ENCODE measurements around the gene GPR55. TPM values are rescaled to one million over a fixed set of nuclear protein-coding genes. Genes with fewer than 3 reads are reported as not detected.
"Not testable (repeated sequence)": the region's sequence is repeated elsewhere in the genome, so short reads cannot be mapped to it uniquely, and the experiment has no call there.

The GPR55 gene, protein sequence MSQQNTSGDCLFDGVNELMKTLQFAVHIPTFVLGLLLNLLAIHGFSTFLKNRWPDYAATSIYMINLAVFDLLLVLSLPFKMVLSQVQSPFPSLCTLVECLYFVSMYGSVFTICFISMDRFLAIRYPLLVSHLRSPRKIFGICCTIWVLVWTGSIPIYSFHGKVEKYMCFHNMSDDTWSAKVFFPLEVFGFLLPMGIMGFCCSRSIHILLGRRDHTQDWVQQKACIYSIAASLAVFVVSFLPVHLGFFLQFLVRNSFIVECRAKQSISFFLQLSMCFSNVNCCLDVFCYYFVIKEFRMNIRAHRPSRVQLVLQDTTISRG
- 1 to 10 TPM; 3.6 to 4.0 TPM for total RNA-seq

DNA sequence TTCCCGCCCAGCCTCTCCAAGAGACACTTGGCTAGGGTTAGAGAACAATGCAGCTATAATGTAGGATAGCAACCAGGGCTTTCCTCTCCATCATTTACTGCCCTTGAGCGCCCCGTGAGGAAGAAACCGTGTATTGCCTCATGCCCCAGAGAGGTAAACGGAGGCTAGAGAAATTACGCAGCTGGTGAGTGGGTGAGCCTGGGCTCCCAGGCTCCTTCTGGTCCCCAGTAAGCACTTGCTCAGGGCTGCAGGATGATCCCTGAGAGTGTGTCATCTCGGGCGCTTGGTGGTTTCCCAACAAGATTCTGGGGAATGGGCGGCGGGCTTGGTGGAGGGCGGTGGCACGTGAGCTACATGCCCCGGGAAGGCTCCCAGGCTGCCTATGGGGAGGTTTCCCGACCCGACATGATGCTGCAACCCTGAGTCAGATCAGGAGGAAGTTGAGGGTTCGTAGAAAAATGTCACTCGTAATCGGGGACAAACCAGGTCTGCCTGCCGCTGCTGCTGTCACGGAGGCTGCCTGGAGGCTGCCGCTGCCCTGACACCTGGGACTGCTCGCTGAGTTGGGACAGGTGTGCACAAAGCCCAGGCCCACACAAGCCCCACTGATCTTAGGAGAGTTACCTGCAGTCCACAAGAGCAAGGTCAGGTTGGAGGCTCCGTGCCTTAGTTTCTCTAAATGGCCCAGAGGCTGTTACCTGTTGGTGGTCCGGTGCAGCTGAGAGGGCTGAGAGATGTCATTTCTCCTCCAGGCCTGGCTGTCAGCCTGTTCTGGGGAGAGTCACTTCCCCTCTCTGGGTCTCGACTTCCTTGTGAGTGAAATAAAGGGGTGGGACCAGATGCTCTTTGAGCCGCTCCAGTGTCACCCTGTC is at the start of gene GPR55:
Gene GPR55, minus strand, starts transcription at position 773 of the 872 bp plus-strand sequence. CDS start 14,280 bp downstream, outside the sequence.
- Mint-ChIP-seq H3K27ac (peak within 1 kb of the TSS; percentile 95), H3K36me3 (ENCODE audit: low read depth) (no peaks in the 10 kb centered on the region), H3K27me3 (peaks cover 4% of the 10 kb centered on the region), H3K4me3 (peak within 1 kb of the TSS; percentile 76), H3K4me1 (peaks cover 66% of the 10 kb centered on the region), H3K9me3 (ENCODE audit: low read depth) (no peaks in the 10 kb centered on the region)
- peak; percentile 69 for ATAC-seq
- ChIA-PET POLR2A (interaction anchor here (0.7 to 1.6 kb wide), 4 partner anchors 20 to 63 kb away, joined by 3 to 12 read pairs (median 4); no protein-coding TSS in a partner anchor), CTCF (interaction anchor here (0.7 to 4.4 kb wide), 25 partner anchors 11 to 127 kb away, joined by 3 to 27 read pairs (median 5); no protein-coding TSS in a partner anchor)
- peak; percentile 90 for DNase-seq
- intact Hi-C loops (cut with DNase I, micrococcal nuclease) = loop anchor here (1.0 to 5.0 kb wide), 10 partner anchors 19 to 267 kb away; partner anchors contain the start of genes ITM2C (in 1 of the 2) and PSMD1 (in 1 of the 2)

DNA sequence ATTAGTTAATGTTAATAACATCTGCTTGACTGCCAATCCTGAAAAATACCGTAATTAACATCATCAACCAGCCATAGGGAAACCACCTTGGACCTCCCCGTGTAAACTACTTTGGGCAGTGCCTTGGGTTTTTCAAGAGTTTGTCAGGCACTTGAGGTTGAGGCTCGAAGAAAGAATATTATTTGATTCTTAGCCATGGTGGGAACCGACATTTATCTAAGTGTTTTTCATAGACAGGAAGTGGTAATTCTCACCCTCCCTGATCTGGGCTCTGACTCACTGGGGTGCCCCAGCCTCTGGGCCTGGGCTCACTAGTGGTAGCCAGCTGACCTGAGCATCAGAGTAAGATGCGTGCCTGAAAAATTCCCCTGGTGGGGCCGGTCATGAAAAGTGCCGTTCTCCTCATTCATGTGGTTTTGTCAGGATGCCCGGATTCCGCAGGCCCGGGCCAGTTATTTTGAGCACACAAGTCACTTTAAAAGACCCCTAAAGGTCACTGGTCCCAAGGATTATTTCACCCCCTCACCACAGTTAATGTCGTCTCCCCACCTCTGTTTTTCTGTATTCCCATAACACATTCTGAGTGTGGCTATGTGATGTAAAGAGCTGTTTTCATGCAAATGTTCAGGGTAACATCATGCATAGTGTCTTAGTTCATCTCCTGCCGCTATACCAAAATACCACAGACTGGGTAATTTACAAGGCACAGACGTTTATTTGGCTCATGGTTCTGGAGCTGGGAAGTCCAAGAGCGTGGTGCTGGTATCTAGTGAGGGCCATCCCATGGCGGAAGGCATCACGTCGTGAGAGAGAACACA is 49.3 kb upstream of the GPR55 start:
- H3K36me3 Mint-ChIP-seq (ENCODE audit: low read depth) = peaks cover 1% of the 10 kb centered on the region
- ChIA-PET CTCF (interaction anchor here (0.6 to 3.2 kb wide), 9 partner anchors 10 to 95 kb away, joined by 3 to 15 read pairs (median 6); partner anchors contain the start of gene GPR55), POLR2A (interaction anchor here (0.6 to 1.0 kb wide), 2 partner anchors 10 to 82 kb away, joined by 3 to 6 read pairs; no protein-coding TSS in a partner anchor)
- intact Hi-C loops (cut with DNase I, micrococcal nuclease) = loop anchor here (1.0 kb wide), 3 partner anchors 10 to 50 kb away; no protein-coding TSS in a partner anchor
- peak overlapping the region; percentile 91 for H3K27ac Mint-ChIP-seq
- DNase-seq (peak; percentile 86), ATAC-seq (peak; percentile 92)
- H3K4me1 Mint-ChIP-seq = peaks cover 48% of the 10 kb centered on the region
- H3K27me3 Mint-ChIP-seq = peaks cover 2% of the 10 kb centered on the region
- peaks cover 2% of the 10 kb centered on the region for H3K9me3 Mint-ChIP-seq (ENCODE audit: low read depth)
- peak overlapping the region; percentile 26 for H3K4me3 Mint-ChIP-seq

DNA sequence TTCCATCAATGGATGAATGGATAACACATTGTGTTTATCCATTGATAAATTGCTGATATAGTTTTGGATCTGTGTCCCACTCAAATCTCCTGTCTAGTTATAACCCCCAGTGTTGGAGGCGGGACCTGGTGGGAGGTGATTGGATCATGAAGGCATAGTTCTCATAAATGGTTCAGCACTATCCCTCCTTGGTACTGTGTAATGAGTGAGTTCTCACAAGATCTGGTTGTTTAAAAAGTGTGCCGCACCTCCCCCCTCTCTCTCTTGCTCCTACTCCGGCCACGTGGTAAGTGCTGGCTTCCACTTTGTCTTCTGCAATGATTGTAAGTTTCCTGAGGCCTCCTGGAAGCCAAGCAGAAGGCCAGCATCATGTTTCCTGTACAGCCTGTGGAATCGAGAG is 47.0 kb upstream of the GPR55 start:
- Mint-ChIP-seq H3K27ac (no peak overlapping the region), H3K4me3 (no peak overlapping the region), H3K27me3 (peaks cover 4% of the 10 kb centered on the region), H3K9me3 (ENCODE audit: low read depth) (peaks cover 2% of the 10 kb centered on the region), H3K36me3 (ENCODE audit: low read depth) (peaks cover 1% of the 10 kb centered on the region), H3K4me1 (peaks cover 48% of the 10 kb centered on the region)
- ChIA-PET CTCF (interaction anchor here (1.1 to 1.4 kb wide), 2 partner anchors 14 to 148 kb away, joined by 3 to 4 read pairs; no protein-coding TSS in a partner anchor), POLR2A (no interaction called here)
- intact Hi-C loops (cut with DNase I, micrococcal nuclease) = no loop called here
- no peak for ATAC-seq
- DNase-seq = no peak

DNA sequence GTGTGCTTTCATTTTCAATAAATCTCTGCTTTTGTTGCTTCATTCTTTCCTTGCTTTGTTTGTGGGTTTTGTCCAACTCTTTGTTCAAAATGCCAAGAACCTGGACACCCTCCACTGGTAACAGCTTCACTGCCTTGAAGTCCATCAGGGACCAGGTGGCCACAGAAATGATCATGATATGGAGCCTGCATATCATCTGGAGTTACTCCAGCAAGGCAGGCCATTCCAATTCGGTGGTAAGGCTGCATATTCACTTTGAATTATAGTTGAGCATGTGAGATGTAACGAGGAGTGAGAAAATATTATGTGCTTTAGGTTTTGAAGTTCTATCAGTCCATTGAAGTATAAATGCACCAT is 44.6 kb upstream of the GPR55 start:
- no peak for DNase-seq
- ATAC-seq = no peak
- H3K27me3 Mint-ChIP-seq = peaks cover 2% of the 10 kb centered on the region
- no peak overlapping the region for H3K4me3 Mint-ChIP-seq
- peaks cover under 1% of the 10 kb centered on the region for H3K9me3 Mint-ChIP-seq (ENCODE audit: low read depth)
- peaks cover 31% of the 10 kb centered on the region for H3K4me1 Mint-ChIP-seq
- peaks cover under 1% of the 10 kb centered on the region for H3K36me3 Mint-ChIP-seq (ENCODE audit: low read depth)
- ChIA-PET CTCF (interaction anchor here (0.6 to 0.8 kb wide), 2 partner anchors 39 to 67 kb away, joined by 3 read pairs; no protein-coding TSS in a partner anchor), POLR2A (no interaction called here)
- peak overlapping the region; percentile 0 for H3K27ac Mint-ChIP-seq
- intact Hi-C loops (cut with DNase I, micrococcal nuclease) = no loop called here

DNA sequence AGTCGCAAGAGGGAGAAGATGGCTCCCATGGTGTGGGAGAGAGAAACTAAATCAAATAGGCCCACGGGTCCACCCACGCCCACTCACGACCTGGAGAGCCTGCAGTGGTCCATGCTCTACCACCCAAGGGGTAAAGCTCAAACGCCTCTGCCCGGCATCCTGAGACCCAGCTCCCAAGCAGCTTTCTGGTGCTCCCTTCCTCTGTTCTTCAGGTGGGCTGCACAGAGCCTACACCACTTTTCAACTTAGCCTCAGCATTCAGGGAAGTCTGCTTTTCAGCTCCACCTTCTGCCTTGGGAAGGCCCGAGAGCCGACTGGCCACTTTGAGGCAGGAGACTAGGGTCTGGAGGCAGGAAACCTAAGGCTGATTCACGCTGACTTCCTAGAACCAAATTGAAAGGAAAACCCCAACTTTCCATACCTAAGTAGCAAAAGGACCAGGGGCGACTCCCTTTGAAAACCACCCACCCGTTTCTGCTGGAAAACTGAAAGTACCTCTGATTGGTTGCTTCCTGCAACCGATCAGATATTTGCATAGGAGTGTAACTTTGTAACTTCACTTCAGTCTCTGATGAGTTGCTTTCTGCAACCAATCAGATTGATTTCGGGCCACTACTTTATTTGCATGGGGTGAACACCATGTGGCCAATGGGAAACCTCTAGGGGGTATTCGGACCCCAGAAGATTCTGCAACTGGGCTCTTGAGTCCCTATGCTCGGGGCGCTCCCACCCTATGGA is 44.0 kb upstream of the GPR55 start:
- POLR2A ChIA-PET = no interaction called here
- CTCF ChIA-PET = interaction anchor here (0.6 to 2.0 kb wide), 4 partner anchors 15 to 57 kb away, joined by 3 to 7 read pairs (median 5); no protein-coding TSS in a partner anchor

DNA sequence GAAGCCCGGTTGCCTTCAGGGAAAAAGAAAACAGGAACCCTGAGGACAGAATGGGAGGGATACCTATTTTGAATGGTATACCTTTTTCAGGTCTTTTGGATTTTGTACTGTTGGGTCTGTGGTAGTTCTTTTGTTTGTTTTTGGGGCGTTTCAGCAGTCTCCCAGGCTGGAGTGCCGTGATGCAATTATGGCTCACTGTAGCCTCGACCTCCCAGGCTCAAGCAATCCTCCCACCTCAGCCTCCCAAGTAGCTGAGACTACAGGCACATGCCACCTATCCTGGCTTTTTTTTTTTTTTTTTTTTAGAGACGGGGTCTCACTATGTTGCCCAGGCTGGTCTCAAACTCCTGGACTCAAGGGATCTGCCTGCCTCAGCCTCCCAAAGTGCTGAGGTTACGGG is 43.3 kb upstream of the GPR55 start:
- DNase-seq; ATAC-seq; H3K27ac Mint-ChIP-seq; H3K4me3 Mint-ChIP-seq; H3K27me3 Mint-ChIP-seq; POLR2A ChIA-PET; intact Hi-C loops (cut with DNase I, micrococcal nuclease); H3K9me3 Mint-ChIP-seq (ENCODE audit: low read depth); H3K36me3 Mint-ChIP-seq (ENCODE audit: low read depth): not testable (repeated sequence)
- CTCF ChIA-PET = interaction anchor here (1.4 to 2.0 kb wide), 3 partner anchors 16 to 56 kb away, joined by 4 to 7 read pairs (median 6); no protein-coding TSS in a partner anchor
- H3K4me1 Mint-ChIP-seq = peaks cover 19% of the 10 kb centered on the region

More for the DNA sequence above, 44.0 kb upstream of the GPR55 start:
- ATAC-seq (peak; percentile 1), DNase-seq (no peak)
- intact Hi-C loops (cut with DNase I, micrococcal nuclease) = no loop called here
- H3K4me1 Mint-ChIP-seq = peaks cover 26% of the 10 kb centered on the region
- H3K9me3 Mint-ChIP-seq (ENCODE audit: low read depth) = no peaks in the 10 kb centered on the region
- H3K36me3 Mint-ChIP-seq (ENCODE audit: low read depth) = no peaks in the 10 kb centered on the region
- H3K4me3 Mint-ChIP-seq = no peak overlapping the region
- no peak overlapping the region for H3K27ac Mint-ChIP-seq
- peaks cover 2% of the 10 kb centered on the region for H3K27me3 Mint-ChIP-seq

DNA sequence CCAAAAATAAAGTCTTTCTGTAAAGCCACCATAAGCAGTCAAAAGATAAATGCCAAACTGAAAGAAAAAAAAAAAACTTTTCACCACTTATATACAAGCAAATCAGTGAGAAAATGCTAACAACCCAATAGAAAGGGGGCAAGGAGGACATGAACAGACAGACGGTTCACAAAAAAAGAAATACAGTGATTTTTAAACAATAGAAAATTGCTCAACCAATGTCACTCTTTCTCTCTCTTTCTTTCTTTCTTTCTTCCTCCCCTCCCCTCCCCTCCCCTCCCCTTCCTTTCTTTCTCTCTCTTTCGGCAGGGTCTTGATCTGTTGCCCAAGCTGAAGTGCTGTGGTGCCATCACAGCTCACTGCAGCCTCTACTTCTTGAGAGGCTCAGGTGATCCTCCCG is 42.1 kb upstream of the GPR55 start:
- ATAC-seq (no peak), DNase-seq (no peak)
- H3K9me3 Mint-ChIP-seq (ENCODE audit: low read depth) = no peaks in the 10 kb centered on the region
- H3K4me3 Mint-ChIP-seq = no peak overlapping the region
- ChIA-PET POLR2A (interaction anchor here (0.5 to 0.6 kb wide), 2 partner anchors 16 to 96 kb away, joined by 4 to 5 read pairs; no protein-coding TSS in a partner anchor), CTCF (interaction anchor here (1.7 to 2.0 kb wide), 2 partner anchors 17 to 20 kb away, joined by 6 to 7 read pairs; no protein-coding TSS in a partner anchor)
- no peaks in the 10 kb centered on the region for H3K36me3 Mint-ChIP-seq (ENCODE audit: low read depth)
- peaks cover 8% of the 10 kb centered on the region for H3K27me3 Mint-ChIP-seq
- H3K27ac Mint-ChIP-seq = no peak overlapping the region
- intact Hi-C loops (cut with DNase I, micrococcal nuclease) = no loop called here
- peaks cover 14% of the 10 kb centered on the region for H3K4me1 Mint-ChIP-seq

DNA sequence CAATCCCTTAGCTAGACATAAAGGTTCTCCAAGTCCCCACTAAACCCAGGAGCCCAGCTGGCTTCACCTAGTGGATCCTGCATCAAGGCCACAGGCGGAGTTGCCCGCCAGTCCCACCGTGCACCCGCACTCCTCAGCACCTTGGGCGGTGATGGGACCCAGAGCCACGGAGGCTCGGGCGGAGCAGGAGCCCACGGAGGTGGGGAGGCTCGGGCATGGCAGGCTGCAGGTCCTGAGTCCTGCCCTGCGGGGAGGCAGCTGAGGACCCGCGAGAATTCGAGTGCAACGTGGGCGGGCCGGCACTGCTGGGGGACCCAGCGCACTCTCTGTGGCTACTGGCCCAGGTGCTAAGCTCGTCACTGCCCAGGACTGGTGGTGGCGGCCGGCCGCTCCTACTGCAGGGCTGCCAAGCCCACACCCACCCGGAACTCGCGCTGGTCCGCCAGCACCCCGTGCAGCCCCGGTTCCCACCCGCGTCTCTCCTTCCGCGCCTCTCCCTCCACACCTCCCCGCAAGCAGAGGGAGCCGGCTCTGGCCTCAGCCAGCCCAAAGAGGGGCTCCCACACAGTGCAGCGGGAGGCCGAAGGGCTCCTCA is 39.2 kb upstream of the GPR55 start:
- Mint-ChIP-seq H3K27ac (no peak overlapping the region), H3K9me3 (ENCODE audit: low read depth) (no peaks in the 10 kb centered on the region), H3K27me3 (peaks cover 27% of the 10 kb centered on the region), H3K36me3 (ENCODE audit: low read depth) (no peaks in the 10 kb centered on the region), H3K4me3 (no peak overlapping the region), H3K4me1 (peaks cover 6% of the 10 kb centered on the region)
- intact Hi-C loops (cut with DNase I, micrococcal nuclease) = no loop called here
- CTCF ChIA-PET = interaction anchor here (1.4 kb wide), 1 partner anchor 140 kb away, joined by 8 read pairs; no protein-coding TSS in a partner anchor
- no peak for ATAC-seq
- POLR2A ChIA-PET = no interaction called here
- no peak for DNase-seq

DNA sequence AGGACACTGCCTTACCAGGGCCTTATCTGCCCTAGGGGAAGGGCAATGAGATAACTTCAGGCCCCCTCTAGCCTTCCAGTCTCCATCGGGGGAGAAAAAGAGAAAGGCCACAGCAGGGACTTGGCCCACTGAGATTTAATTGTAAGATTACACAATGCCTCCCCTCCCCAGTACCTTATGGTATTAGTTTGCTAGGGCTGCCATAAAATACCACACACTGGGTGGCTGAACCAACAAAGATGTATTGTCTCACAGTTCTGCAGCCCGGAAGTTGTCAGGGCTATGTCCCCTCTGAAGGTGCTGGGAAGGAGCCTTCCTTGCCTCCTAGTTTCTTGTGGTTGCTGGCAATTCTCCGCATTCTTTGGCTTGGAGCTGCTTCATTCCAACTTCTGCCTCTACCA is 36.0 kb upstream of the GPR55 start:
- CTCF ChIA-PET = interaction anchor here (1.0 kb wide), 1 partner anchor 137 kb away, joined by 3 read pairs; no protein-coding TSS in a partner anchor

DNA sequence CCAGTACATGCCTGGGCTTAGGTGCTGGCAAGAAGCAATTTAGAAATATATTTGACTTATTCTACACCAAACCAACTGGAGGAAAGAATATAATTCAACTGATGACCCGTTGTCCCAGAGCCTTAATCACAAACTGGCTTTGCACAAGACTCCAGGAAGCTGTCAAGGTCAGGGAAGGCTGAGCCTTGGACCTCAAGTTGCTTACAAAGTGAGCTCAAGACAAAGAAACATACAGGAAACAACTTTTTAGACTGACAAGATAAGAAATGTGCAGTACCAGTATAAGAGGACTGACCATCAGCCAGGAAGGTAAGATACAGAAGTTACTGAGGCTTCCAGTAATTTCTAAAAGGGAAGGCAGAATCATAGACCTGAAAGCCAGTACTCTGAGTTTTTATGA is 35.0 kb upstream of the GPR55 start:
- DNase-seq = no peak
- H3K27me3 Mint-ChIP-seq = peaks cover 48% of the 10 kb centered on the region
- ChIA-PET POLR2A (no interaction called here), CTCF (interaction anchor here (1.0 to 1.3 kb wide), 2 partner anchors 47 to 136 kb away, joined by 3 read pairs; no protein-coding TSS in a partner anchor)
- no peak for ATAC-seq
- no peaks in the 10 kb centered on the region for H3K9me3 Mint-ChIP-seq (ENCODE audit: low read depth)
- H3K4me1 Mint-ChIP-seq = peaks cover 28% of the 10 kb centered on the region
- no peak overlapping the region for H3K4me3 Mint-ChIP-seq
- H3K36me3 Mint-ChIP-seq (ENCODE audit: low read depth) = no peaks in the 10 kb centered on the region
- no peak overlapping the region for H3K27ac Mint-ChIP-seq
- intact Hi-C loops (cut with DNase I, micrococcal nuclease) = no loop called here

More for the DNA sequence above, 36.0 kb upstream of the GPR55 start:
- DNase-seq = no peak
- intact Hi-C loops (cut with DNase I, micrococcal nuclease) = no loop called here
- ATAC-seq = no peak
- Mint-ChIP-seq H3K4me1 (peaks cover 23% of the 10 kb centered on the region), H3K27ac (no peak overlapping the region), H3K27me3 (peaks cover 45% of the 10 kb centered on the region), H3K36me3 (ENCODE audit: low read depth) (no peaks in the 10 kb centered on the region), H3K4me3 (no peak overlapping the region), H3K9me3 (ENCODE audit: low read depth) (no peaks in the 10 kb centered on the region)
- POLR2A ChIA-PET = no interaction called here

All from activated CD4-positive, alpha-beta T cell treated with anti-CD3 and anti-CD28 coated beads for 36 hours (primary cell).